Neural cell (in vitro differentiated cells): ENCODE results near the gene KXD1. TPM values are rescaled to one million over a fixed set of nuclear protein-coding genes. Genes with fewer than 3 reads are reported as not detected.

ENCODE experiments used
- H2AFZ ChIP-seq: fragments of 200-600, 300-800 bp; sonication (generic), shearing (Covaris generic); 2 replicates; pipeline ENCODE4 v1.6.0; 2014; ENCODE audit warnings: low read depth, mild to moderate bottlenecking, antibody characterized with exemption, low read length, moderate library complexity
- H3F3A ChIP-seq: fragments of 200-600 bp; shearing (Covaris generic); 2 replicates; pipeline ENCODE4 v1.6.1; 2016; ENCODE audit warnings: mild to moderate bottlenecking, moderate library complexity, mixed read lengths, antibody characterized with exemption, low read length; ENCODE audit not compliant: insufficient read depth, poor library complexity, severe bottlenecking
- H3K27ac ChIP-seq: fragments of 200-600, 300-800 bp; sonication (generic), shearing (Covaris generic); 2 replicates; pipeline ENCODE4 v1.5.1; 2014; ENCODE audit warnings: mild to moderate bottlenecking, low read length, moderate library complexity
- H3K27me3 ChIP-seq: fragments of 300-800, 200-600 bp; sonication (generic), shearing (Covaris generic); 2 replicates; pipeline ENCODE4 v1.6.0; 2014; ENCODE audit warnings: mild to moderate bottlenecking, low read depth, low read length, moderate library complexity; ENCODE audit not compliant: insufficient read depth
- H3K36me3 ChIP-seq: fragments of 300-800, 200-600 bp; sonication (generic), shearing (Covaris generic); 2 replicates; pipeline ENCODE4 v1.5.1; 2014; ENCODE audit warnings: mild to moderate bottlenecking, antibody characterized with exemption, low read length, moderate library complexity; ENCODE audit not compliant: insufficient read depth
- H3K4me2 ChIP-seq: fragments of 300-800, 200-600 bp; sonication (generic), shearing (Covaris generic); 2 replicates; pipeline ENCODE4 v1.6.0; 2014; ENCODE audit warnings: mild to moderate bottlenecking, low read length
- H3K4me3 ChIP-seq: fragments of 300-800, 200-600 bp; sonication (generic), shearing (Covaris generic); 2 replicates; pipeline ENCODE4 v1.5.1; 2014; ENCODE audit warnings: mild to moderate bottlenecking, low read length, moderate library complexity
- H3K79me2 ChIP-seq: fragments of 200-600 bp; shearing (Covaris generic); replicated peaks from 2 replicates; pipeline ENCODE4 v1.6.0; 2014; ENCODE audit warnings: mild to moderate bottlenecking, low read length, moderate library complexity; ENCODE audit not compliant: insufficient read depth
- H3K9ac ChIP-seq: fragments of 300-800, 200-600 bp; sonication (generic), shearing (Covaris generic); 2 replicates; pipeline ENCODE4 v1.6.1; 2016; ENCODE audit warnings: mild to moderate bottlenecking, low read length, mixed read lengths
- H3K9me2 ChIP-seq: fragments of 200-600 bp; shearing (Covaris generic); 2 replicates; pipeline ENCODE4 v1.6.1; 2016; ENCODE audit warnings: mild to moderate bottlenecking, low read length, mixed read lengths; ENCODE audit not compliant: insufficient read depth
- H3K9me3 ChIP-seq: fragments of 200-600, 300-800 bp; sonication (generic), shearing (Covaris generic); 2 replicates; pipeline ENCODE4 v1.6.1; 2016; ENCODE audit warnings: mild to moderate bottlenecking, mixed run types, low read length, moderate library complexity, mixed read lengths
- H4K20me1 ChIP-seq: fragments of 200-600 bp; shearing (Covaris generic); 2 replicates; pipeline ENCODE4 v1.6.1; 2016; ENCODE audit warnings: mild to moderate bottlenecking, mixed run types; ENCODE audit not compliant: insufficient read depth
- CTCF ChIP-seq: fragments of 450-650 bp; IDR thresholded peaks from 2 replicates; pipeline ENCODE4 v1.5.1; 2014; ENCODE audit warnings: antibody characterized with exemption, mild to moderate bottlenecking, moderate library complexity; ENCODE audit not compliant: poor library complexity, severe bottlenecking
- EP300 ChIP-seq: fragments of 450-650 bp; conservative IDR thresholded peaks from 2 replicates; pipeline ENCODE4 v1.6.1; 2014; ENCODE audit warnings: antibody characterized with exemption, mild to moderate bottlenecking, moderate library complexity; ENCODE audit not compliant: poor library complexity, severe bottlenecking
- EZH2 ChIP-seq: fragments of 200-600, 300-800 bp; shearing (Covaris generic), sonication (generic); IDR thresholded peaks from 2 replicates; pipeline ENCODE4 v1.6.1; 2014; ENCODE audit warnings: antibody characterized with exemption, low read length, borderline replicate concordance, mild to moderate bottlenecking; ENCODE audit not compliant: insufficient read depth, poor library complexity, severe bottlenecking
- MXI1 ChIP-seq: fragments of 450-650 bp; conservative IDR thresholded peaks from 2 replicates; pipeline ENCODE4 v1.6.1; 2014; ENCODE audit warnings: antibody characterized with exemption, mild to moderate bottlenecking; ENCODE audit not compliant: poor library complexity, severe bottlenecking
- POLR2AphosphoS5 ChIP-seq: IDR thresholded peaks from 2 replicates; pipeline ENCODE4 v1.6.1; 2012
- RAD21 ChIP-seq: fragments of 450-650 bp; conservative IDR thresholded peaks from 2 replicates; pipeline ENCODE4 v1.6.1; 2014; ENCODE audit warnings: antibody characterized with exemption, mild to moderate bottlenecking, moderate library complexity
- REST ChIP-seq: IDR thresholded peaks from 2 replicates; pipeline ENCODE4 v1.6.1; 2012; ENCODE audit warnings: borderline replicate concordance
- SMC3 ChIP-seq: fragments of 450-650 bp; conservative IDR thresholded peaks from 2 replicates; pipeline ENCODE4 v1.6.1; 2014; ENCODE audit warnings: antibody characterized with exemption, mild to moderate bottlenecking, moderate library complexity; ENCODE audit not compliant: poor library complexity
- TAF1 ChIP-seq: IDR thresholded peaks from 2 replicates; pipeline ENCODE4 v1.6.1; 2012; ENCODE audit warnings: low read depth
- polyA plus RNA-seq: library from polyadenylated mRNA; depleted of rRNA; stranded (reverse); fragments of >200 nt; gene quantifications from 2 replicates; pipeline ENCODE4 v1.2.3, GENCODE V29; 2014

Gene KXD1
- polyA plus RNA-seq, 1 donor from 2014 or later: 55.8 TPM

- peak overlapping the region; percentile 77 for H3K9ac ChIP-seq
- peak overlapping the region; percentile 96 for H3K4me2 ChIP-seq
- TF ChIP-seq POLR2AphosphoS5 (no peak), REST (no peak), CTCF (no peak), RAD21 (no peak), EZH2 (no peak), MXI1 (no peak), EP300 (no peak), TAF1 (no peak), SMC3 (no peak)
- no peaks in the 10 kb centered on the region for H3K9me3 ChIP-seq
- no peaks in the 10 kb centered on the region for H4K20me1 ChIP-seq
- no peak overlapping the region for H2AFZ ChIP-seq
- H3K36me3 ChIP-seq: no peaks in the 10 kb centered on the region
- no peaks in the 10 kb centered on the region for H3K9me2 ChIP-seq
- H3K79me2 ChIP-seq: peaks cover 9% of the 10 kb centered on the region
- H3K27ac ChIP-seq: no peak overlapping the region
- H3K4me3 ChIP-seq: peak overlapping the region; percentile 86
- no peaks in the 10 kb centered on the region for H3K27me3 ChIP-seq
- no peaks in the 10 kb centered on the region for H3F3A ChIP-seq
Observed at GRCh38 chr19:18558604-18559003, 934 bp downstream of the KXD1 start.

- no peak overlapping the region for H3K4me2 ChIP-seq
- peak overlapping the region; percentile 16 for H3K9ac ChIP-seq
Observed at GRCh38 chr19:18559685-18560084, 2.0 kb downstream of the KXD1 start.

More at GRCh38 chr19:18559685-18560084, 2.0 kb downstream of the KXD1 start:
- TF ChIP-seq EZH2 (no peak), EP300 (no peak), MXI1 (no peak), REST (no peak), SMC3 (no peak), RAD21 (no peak), TAF1 (no peak), CTCF (no peak), POLR2AphosphoS5 (no peak)
- H3K36me3 ChIP-seq: no peaks in the 10 kb centered on the region
- no peaks in the 10 kb centered on the region for H3F3A ChIP-seq
- no peaks in the 10 kb centered on the region for H3K9me3 ChIP-seq
- no peaks in the 10 kb centered on the region for H4K20me1 ChIP-seq
- no peak overlapping the region for H3K27ac ChIP-seq
- no peak overlapping the region for H2AFZ ChIP-seq
- peaks cover 9% of the 10 kb centered on the region for H3K79me2 ChIP-seq
- H3K27me3 ChIP-seq: no peaks in the 10 kb centered on the region
- H3K4me3 ChIP-seq: no peak overlapping the region
- H3K9me2 ChIP-seq: no peaks in the 10 kb centered on the region
